Thymus (tissue), 11 donors: Measurements from ENCODE around the gene TEX14. TPM values are rescaled to one million over a fixed set of nuclear protein-coding genes. Genes with fewer than 3 reads are reported as not detected.

ENCODE experiments used
- DNase-seq, 9 donors: peaks; one replicate each; pipeline ENCODE4 v3.0.0-alpha.2; 2013; ENCODE audit warnings: low spot score in 9 of 9, low read depth in 6 of 9, missing footprints in 1 of 9
- H3K27ac ChIP-seq, 2 donors: one replicate each; pipeline ENCODE4 v1.5.1; 2013; ENCODE audit warnings: control low read depth in 1 of 2, low read depth in 1 of 2, low read length in 1 of 2, mild to moderate bottlenecking in 1 of 2, moderate library complexity in 1 of 2
- H3K27me3 ChIP-seq, 2 donors: one replicate each; pipeline ENCODE4 v1.5.1; 2013; ENCODE audit warnings: low read length in 1 of 2; ENCODE audit not compliant: control insufficient read depth in 2 of 2, insufficient read depth in 1 of 2
- H3K36me3 ChIP-seq, 2 donors: one replicate each; pipeline ENCODE4 v1.5.1; 2013; ENCODE audit warnings: low read length in 1 of 2, mild to moderate bottlenecking in 1 of 2, moderate library complexity in 1 of 2; ENCODE audit not compliant: control insufficient read depth in 2 of 2, insufficient read depth in 2 of 2
- H3K4me1 ChIP-seq, 2 donors: one replicate each; pipeline ENCODE4 v1.5.1; 2013; ENCODE audit warnings: low read length in 2 of 2; ENCODE audit not compliant: control insufficient read depth in 2 of 2, insufficient read depth in 2 of 2
- H3K4me3 ChIP-seq, 2 donors: one replicate each; pipeline ENCODE4 v1.5.1; 2013; ENCODE audit warnings: low read length in 2 of 2, control low read depth in 1 of 2, mild to moderate bottlenecking in 1 of 2
- H3K9me3 ChIP-seq, 2 donors: one replicate each; pipeline ENCODE4 v1.5.1; 2013; ENCODE audit warnings: low read length in 1 of 2, mild to moderate bottlenecking in 1 of 2; ENCODE audit not compliant: control insufficient read depth in 2 of 2, insufficient read depth in 1 of 2
- WGBS: extraction: QIAGEN DNeasy Blood & Tissue Kit; methylation state at CpG from one replicate; pipeline ENCODE4 v1.1.7; 2013; 5-methylcytosine and 5-hydroxymethylcytosine counted together
- polyA plus RNA-seq: library from polyadenylated mRNA; stranded (reverse); fragments of 200-250 nt; gene quantifications from one replicate; pipeline ENCODE4 v1.2.3, GENCODE V29; 2013
- total RNA-seq: library from RNA; stranded (reverse); fragments of 120-200 nt; gene quantifications from one replicate; pipeline ENCODE4 v1.2.4, GENCODE V29; 2013
- donor health status: healthy.

The TEX14 gene
- total and polyA plus RNA-seq, 2 donors: 0.33 to 0.46 TPM

DNA sequence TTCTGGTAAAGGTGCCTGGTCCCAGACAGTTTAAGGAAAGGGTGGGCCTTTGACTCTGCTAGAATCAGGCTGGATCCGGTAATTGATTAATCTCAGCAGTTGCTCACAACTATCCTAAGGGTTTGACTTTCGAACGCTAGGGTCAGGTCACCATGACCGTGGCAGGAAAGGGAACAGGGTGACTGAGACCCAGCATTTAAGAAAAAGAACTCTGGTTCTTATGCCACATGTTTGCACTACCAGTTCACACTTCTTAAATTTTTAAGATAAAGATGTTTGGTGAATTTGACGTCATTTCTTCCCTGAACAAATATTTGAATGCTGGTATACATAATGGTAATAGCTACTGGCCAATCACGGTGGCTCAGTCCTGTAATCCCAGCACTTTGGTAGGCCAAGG lies 52.2 kb downstream of the TEX14 start:
- no peak for DNase-seq
- Histone ChIP-seq H3K27ac (no peak overlapping the region), H3K9me3 (no peaks in the 10 kb centered on the region), H3K27me3 (no peaks in the 10 kb centered on the region), H3K4me3 (no peak overlapping the region), H3K4me1 (no peaks in the 10 kb centered on the region), H3K36me3 (no peaks in the 10 kb centered on the region)
- WGBS: 96% methylated on average over 6 of the region's 6 CpGs

DNA sequence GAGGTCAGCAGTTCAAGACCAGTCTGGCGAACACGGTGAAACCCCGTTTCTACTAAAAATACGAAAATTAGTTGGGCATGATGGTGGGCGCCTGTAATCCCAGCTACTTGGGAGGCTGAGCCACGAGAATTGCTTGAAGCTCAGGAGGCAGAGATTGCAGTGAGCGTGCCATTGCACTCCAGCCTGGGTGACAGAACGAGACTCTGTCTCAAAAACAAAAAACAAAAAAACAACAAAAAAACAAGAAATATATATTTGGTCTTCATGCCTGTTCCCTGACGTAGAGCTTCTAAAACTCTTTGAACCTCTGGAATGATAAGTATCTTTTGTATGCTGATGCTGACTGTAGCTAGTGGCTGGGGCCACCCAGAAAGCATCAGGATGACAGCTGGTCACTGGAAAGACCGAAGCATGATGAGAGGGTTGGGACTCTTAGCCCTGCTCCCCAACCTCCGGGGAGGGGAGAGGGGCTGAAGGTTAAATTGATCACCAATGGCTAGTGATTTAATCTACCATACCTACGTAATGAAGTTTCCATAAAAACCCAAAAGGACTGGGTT lies 54.8 kb downstream of the TEX14 start:
- H3K9me3 ChIP-seq: no peaks in the 10 kb centered on the region
- 91% methylated on average over 12 of the region's 12 CpGs for WGBS
- H3K4me1 ChIP-seq: peaks cover 0 to 5% of the 10 kb centered on the region in 2 donors

DNA sequence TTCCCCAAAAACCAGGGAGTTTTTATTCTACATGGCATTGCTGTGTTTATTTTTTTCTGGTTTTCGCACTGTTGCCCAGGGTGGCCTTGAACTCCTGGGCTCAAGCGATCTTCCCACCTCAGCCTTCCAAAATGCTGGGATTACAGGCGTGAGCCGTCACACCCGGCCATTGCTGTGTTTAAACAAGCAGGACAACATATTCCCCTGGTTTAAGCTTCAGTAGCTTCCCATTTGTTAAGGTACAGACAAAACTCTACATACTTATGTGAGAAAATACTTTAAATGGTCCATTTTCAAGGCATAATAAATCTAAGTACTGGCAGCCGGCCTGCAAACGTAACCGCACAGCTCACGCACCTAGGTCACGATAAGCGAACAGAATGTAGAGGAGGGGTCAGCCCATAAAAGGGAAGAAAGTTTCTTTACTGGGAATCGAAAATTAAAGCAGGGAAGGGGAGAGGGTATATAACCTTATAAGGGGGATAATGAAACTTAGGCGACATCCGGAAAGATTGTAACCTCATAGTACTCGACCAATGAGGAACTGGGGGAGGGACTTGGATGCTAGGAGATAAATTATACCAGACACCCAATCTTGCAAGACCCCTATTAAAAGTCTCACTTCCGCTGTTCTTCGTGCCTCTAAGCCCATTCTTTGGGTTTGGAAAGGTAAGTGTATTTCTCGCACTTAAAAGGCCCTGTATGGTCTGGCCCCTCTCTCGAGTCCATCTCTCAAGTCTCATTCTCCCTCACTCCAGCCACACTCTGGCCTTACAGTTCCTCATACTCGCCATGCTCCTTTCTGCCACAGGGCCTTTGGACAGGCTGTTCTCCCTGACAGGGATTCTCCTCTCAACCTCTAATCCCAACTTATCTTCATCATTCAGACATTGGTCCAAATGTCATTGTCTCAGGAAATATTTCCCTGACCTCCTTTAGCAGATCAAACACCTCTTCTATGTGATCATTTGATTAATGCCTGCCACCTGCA lies 59.2 kb downstream of the TEX14 start:
- Histone ChIP-seq H3K27me3 (no peaks in the 10 kb centered on the region), H3K4me1 (peaks cover 0 to 9% of the 10 kb centered on the region in 2 donors), H3K9me3 (no peaks in the 10 kb centered on the region), H3K27ac (peak overlapping the region; percentile 22 to 94), H3K4me3 (peak overlapping the region; percentile 52 to 65), H3K36me3 (no peaks in the 10 kb centered on the region)
- 79% methylated on average over 20 of the region's 20 CpGs for WGBS
- no peak for DNase-seq

More for the DNA sequence above, 54.8 kb downstream of the TEX14 start:
- Histone ChIP-seq H3K27me3 (no peaks in the 10 kb centered on the region), H3K36me3 (no peaks in the 10 kb centered on the region), H3K4me3 (no peak overlapping the region), H3K27ac (no peak overlapping the region)
- DNase-seq: no peak

DNA sequence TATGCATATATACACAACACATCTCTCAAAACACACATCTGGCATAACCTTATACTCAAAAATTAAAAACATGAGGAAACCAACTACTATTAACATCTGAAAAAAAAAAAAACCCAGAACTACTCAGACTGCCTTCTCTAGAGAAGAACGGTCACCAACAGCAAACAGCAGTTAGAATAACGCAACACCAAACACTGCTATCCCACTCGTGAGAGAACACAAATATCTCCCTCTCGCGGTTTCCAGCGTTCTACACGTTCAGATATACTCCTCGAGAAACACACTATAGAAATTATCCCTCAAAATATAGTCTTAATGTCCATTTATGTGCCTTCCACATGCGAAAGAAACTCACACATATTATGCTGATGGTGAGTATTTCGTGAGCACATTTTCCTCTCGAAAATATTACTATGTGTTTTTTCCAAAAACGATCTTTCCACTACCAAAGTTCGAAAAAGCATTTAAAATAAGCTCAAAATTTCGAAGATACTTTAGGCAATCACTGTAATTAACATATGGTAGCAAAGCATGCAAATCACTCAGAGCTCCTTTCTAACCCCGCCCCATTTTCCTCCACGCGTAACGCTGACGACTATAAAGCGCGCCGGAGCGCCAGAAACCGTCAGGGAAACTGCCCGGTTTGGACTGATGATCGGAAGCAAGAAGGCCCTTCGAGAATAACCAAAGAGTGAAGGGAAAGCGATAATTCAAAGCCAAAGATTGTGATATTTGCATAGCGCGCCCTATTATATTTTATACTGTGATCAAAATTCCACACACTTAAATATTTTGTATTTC lies 60.1 kb downstream of the TEX14 start:
- no peaks in the 10 kb centered on the region for H3K36me3 ChIP-seq
- peak; percentile 86 to 98 (median 94) for DNase-seq
- 1% methylated on average over 30 of the region's 30 CpGs for WGBS
- H3K4me3 ChIP-seq: peak overlapping the region; percentile 52 to 65
- H3K27me3 ChIP-seq: no peaks in the 10 kb centered on the region
- peaks cover 0 to 9% of the 10 kb centered on the region in 2 donors for H3K4me1 ChIP-seq
- peak overlapping the region; percentile 86 to 94 for H3K27ac ChIP-seq
- no peaks in the 10 kb centered on the region for H3K9me3 ChIP-seq

DNA sequence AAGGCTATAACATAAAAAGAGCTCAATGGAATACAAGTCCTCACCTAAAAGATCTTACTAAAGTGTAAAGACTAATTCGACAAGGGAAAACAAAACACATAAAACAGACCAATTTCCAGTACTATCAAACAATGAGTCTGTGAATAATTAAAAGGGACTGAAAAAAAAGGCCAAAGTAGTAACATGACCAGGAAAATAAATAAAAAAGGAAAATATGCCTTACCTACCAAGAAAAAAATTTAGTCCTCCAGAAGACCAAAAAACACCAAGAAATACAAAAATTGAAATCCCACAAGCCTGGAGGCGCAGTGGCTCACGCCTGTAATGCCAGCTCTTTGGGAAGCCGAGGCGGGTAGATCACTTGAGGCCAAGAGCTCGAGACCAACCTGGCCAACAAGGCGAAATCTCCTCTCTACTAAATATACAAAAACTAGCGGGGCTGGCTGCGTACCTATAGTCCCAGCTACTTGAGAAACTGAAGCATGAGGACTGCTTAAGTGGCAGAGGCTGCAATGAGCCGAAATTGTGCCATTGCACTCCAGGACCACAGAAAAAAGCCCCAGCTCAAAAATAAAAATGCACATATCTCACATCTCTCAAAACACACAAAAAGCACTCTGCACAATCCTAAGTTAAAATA lies 60.8 kb downstream of the TEX14 start:
- peak in 2 of 9 donors; percentile 6 to 23 for DNase-seq
- Histone ChIP-seq H3K27ac (peak overlapping the region; percentile 86 to 94), H3K4me1 (peaks cover 0 to 9% of the 10 kb centered on the region in 2 donors), H3K36me3 (no peaks in the 10 kb centered on the region), H3K9me3 (no peaks in the 10 kb centered on the region), H3K27me3 (no peaks in the 10 kb centered on the region), H3K4me3 (peak overlapping the region in 1 of 2 donors; percentile 65)
- 80% methylated on average over 10 of the region's 10 CpGs for WGBS

DNA sequence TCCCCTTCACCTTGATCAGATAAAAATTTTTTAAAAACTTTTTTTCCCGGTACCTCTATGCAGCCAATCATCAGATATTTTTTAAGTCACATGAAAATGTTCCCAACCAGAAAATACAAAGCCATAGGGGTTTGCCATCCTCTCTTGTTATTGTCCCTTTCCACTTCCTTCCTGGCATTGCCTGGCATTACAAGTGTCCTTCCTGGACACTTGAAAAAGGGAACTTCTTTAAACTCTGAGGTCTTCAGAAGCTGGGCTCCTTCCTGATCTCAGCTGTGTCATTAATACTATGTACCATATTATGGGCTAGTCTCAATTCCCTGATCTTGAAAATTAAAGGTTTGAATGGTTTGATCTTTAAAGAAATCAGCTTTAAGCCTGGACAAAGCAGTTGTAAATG lies 64.9 kb downstream of the TEX14 start:
- no peaks in the 10 kb centered on the region for H3K9me3 ChIP-seq
- no peak overlapping the region for H3K27ac ChIP-seq
- no peak overlapping the region for H3K4me3 ChIP-seq
- no peak for DNase-seq
- no peaks in the 10 kb centered on the region for H3K27me3 ChIP-seq
- H3K4me1 ChIP-seq: peaks cover 0 to 4% of the 10 kb centered on the region in 2 donors
- WGBS: 73% methylated on average over 1 of the region's 1 CpG
- H3K36me3 ChIP-seq: no peaks in the 10 kb centered on the region

DNA sequence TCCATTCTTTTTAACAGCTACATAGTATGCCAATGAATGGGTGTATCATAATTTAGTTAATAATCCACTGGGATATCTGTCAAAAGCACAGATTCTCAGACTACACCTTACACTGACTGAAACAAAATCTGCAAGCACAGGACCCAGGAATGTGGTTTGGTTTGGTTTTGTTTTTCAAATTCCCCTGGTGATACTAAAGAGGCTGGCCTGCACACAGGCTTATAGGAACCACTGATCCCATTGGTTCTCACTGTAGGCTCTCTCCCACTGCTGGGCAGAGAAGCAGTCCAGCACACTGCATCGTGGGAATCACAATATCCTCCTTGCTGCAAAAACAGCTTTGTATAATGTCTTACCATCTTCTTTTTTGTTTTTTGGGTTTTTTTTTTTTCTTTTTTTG lies 67.1 kb downstream of the TEX14 start:
- no peak for DNase-seq
- Histone ChIP-seq H3K4me1 (peaks cover 0 to 8% of the 10 kb centered on the region in 2 donors), H3K27ac (no peak overlapping the region), H3K36me3 (no peaks in the 10 kb centered on the region), H3K4me3 (no peak overlapping the region), H3K9me3 (no peaks in the 10 kb centered on the region), H3K27me3 (no peaks in the 10 kb centered on the region)
- WGBS: 94% methylated on average over 1 of the region's 1 CpG

DNA sequence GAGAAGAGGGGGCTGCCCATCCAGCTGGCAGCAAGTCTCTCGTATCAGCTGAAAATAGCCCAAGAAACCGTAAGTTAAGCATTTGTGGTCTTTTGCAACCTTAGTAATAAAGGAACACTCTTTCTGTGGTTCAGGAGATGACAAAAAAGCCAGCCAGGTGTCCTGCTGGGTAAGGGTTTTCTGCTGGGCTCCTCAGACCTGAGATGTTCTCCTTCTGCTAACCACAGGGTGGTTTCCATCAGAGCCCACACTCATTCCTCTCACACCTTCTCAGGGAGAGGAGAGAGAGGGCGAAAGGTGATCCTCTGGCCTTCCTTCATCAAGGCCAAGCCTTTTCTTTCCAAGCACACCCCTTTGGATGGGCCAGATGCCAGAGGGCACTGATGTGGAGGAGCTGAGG lies 70.7 kb downstream of the TEX14 start:
- Histone ChIP-seq H3K4me1 (peaks cover 0 to 8% of the 10 kb centered on the region in 2 donors), H3K9me3 (no peaks in the 10 kb centered on the region), H3K36me3 (no peaks in the 10 kb centered on the region), H3K27ac (no peak overlapping the region), H3K4me3 (no peak overlapping the region), H3K27me3 (no peaks in the 10 kb centered on the region)
- no peak for DNase-seq
- WGBS: 10% methylated on average over 3 of the region's 3 CpGs
